Fibroblast of pulmonary artery (primary cell): ENCODE measurements around the gene FAF1.

Experiments used
- DNase-seq: peaks from one replicate; pipeline ENCODE4 v3.0.0-alpha.2; 2010; ENCODE audit warnings: low read depth
- H3K4me3 ChIP-seq: replicated peaks from 2 replicates; pipeline ENCODE4 v1.5.1; 2011; ENCODE audit warnings: low read depth, mild to moderate bottlenecking, control low read depth, low read length, moderate library complexity
- CTCF ChIP-seq: IDR thresholded peaks from 2 replicates; pipeline ENCODE4 v1.5.1; 2011; ENCODE audit warnings: mild to moderate bottlenecking, control low read depth, low read length, inconsistent platforms; ENCODE audit errors: missing control alignments

FAF1 gene

GRCh38 chr1:50847303-50847702, 112.8 kb downstream of the FAF1 start:
- no peak for TF ChIP-seq CTCF

GRCh38 chr1:50846224-50846839, 113.7 kb downstream of the FAF1 start:
- DNase-seq: no peak
- no peak for TF ChIP-seq CTCF
- H3K4me3 ChIP-seq: no peak overlapping the region

More at GRCh38 chr1:50847303-50847702, 112.8 kb downstream of the FAF1 start:
- no peak overlapping the region for H3K4me3 ChIP-seq
- no peak for DNase-seq

GRCh38 chr1:50841791-50842387, 118.2 kb downstream of the FAF1 start:
- TF ChIP-seq CTCF: no peak
- no peak overlapping the region for H3K4me3 ChIP-seq
- peak; percentile 72 for DNase-seq

GRCh38 chr1:50836117-50836516, 124.0 kb downstream of the FAF1 start:
- TF ChIP-seq CTCF: no peak
- H3K4me3 ChIP-seq: no peak overlapping the region
- no peak for DNase-seq

GRCh38 chr1:50833216-50833615, 126.9 kb downstream of the FAF1 start:
- TF ChIP-seq CTCF: no peak
- no peak overlapping the region for H3K4me3 ChIP-seq

GRCh38 chr1:50832167-50832566, 127.9 kb downstream of the FAF1 start:
- no peak for TF ChIP-seq CTCF
- DNase-seq: no peak
- no peak overlapping the region for H3K4me3 ChIP-seq

More at GRCh38 chr1:50833216-50833615, 126.9 kb downstream of the FAF1 start:
- no peak for DNase-seq
